Lung (tissue), 12 donors: ENCODE data around the gene MAOB. TPM values are rescaled to one million over a fixed set of nuclear protein-coding genes. Genes with fewer than 3 reads are reported as not detected.

Experiments
- ATAC-seq: fragments of 200-7000 bp; cut with Tn5 transposase; one replicate; pipeline ENCODE4 v1.9.1; 2020; ENCODE audit warnings: moderate number of reproducible peaks; ENCODE audit not compliant: insufficient read depth, low FRiP score
- DNase-seq, 3 donors: peaks; one replicate each; pipeline ENCODE4 v3.0.0-alpha.2; 2013 to 2017
- H3K27ac ChIP-seq, 2 donors: one replicate each; pipeline ENCODE4 v1.5.1; 2013; ENCODE audit warnings: mild to moderate bottlenecking in 2 of 2, moderate library complexity in 2 of 2, control low read depth in 1 of 2, inconsistent platforms in 1 of 2, low read depth in 1 of 2, low read length in 1 of 2
- H3K27me3 ChIP-seq, 3 donors: one replicate each; pipeline ENCODE4 v1.5.1; 2013; ENCODE audit warnings: low read length in 2 of 3; ENCODE audit not compliant: control insufficient read depth in 3 of 3, insufficient read depth in 3 of 3
- H3K36me3 ChIP-seq, 4 donors: one replicate each; pipeline ENCODE4 v1.5.1; 2013; ENCODE audit warnings: low read length in 4 of 4, mild to moderate bottlenecking in 1 of 4, moderate library complexity in 1 of 4; ENCODE audit not compliant: control insufficient read depth in 4 of 4, insufficient read depth in 4 of 4
- H3K4me1 ChIP-seq, 5 donors: one replicate each; pipeline ENCODE4 v1.5.1; 2013; ENCODE audit warnings: low read length in 5 of 5, mild to moderate bottlenecking in 2 of 5, moderate library complexity in 1 of 5; ENCODE audit not compliant: control insufficient read depth in 5 of 5, insufficient read depth in 5 of 5
- H3K4me3 ChIP-seq: one replicate; pipeline ENCODE4 v1.5.1; 2013; ENCODE audit warnings: mild to moderate bottlenecking, control low read depth, moderate library complexity
- H3K9ac ChIP-seq, 2 donors: one replicate each; pipeline ENCODE4 v1.5.1; 2013; ENCODE audit warnings: low read length in 2 of 2, control low read depth in 1 of 2; ENCODE audit not compliant: insufficient read depth in 1 of 2
- H3K9me3 ChIP-seq, 4 donors: one replicate each; pipeline ENCODE4 v1.5.1; 2013; ENCODE audit warnings: low read length in 3 of 4, mild to moderate bottlenecking in 1 of 4, moderate library complexity in 1 of 4; ENCODE audit not compliant: control insufficient read depth in 4 of 4, insufficient read depth in 3 of 4
- CTCF ChIP-seq: IDR thresholded peaks from 2 replicates; pipeline ENCODE4 v1.5.1; 2012; ENCODE audit warnings: mild to moderate bottlenecking; ENCODE audit errors: control extremely low read depth, extremely low read depth
- WGBS, 2 donors: extraction: QIAGEN DNeasy Blood & Tissue Kit; methylation state at CpG; one replicate each; pipeline ENCODE4 v1.1.7; 2013; 5-methylcytosine and 5-hydroxymethylcytosine counted together
- polyA plus RNA-seq, 2 donors: library from polyadenylated mRNA; stranded (reverse); fragments of 200-250 nt; gene quantifications; one replicate each; pipeline ENCODE4 v1.2.1, GENCODE V29; 2013
- total RNA-seq, 2 donors: library from RNA; depleted of rRNA in 1 of 2; stranded (reverse); fragments of >200 nt in 1 of 2; gene quantifications; one replicate each; pipeline ENCODE4 v1.2.1, GENCODE V29; 2014 to 2021
- donor health status: control.
- donor health status: control.
- donor health status: Bipolar disorder and iron deficiency.
- donor health status: healthy.
- donor health status: DM: yes; HTN: yes; CAD: no.

Gene MAOB
- total and polyA plus RNA-seq, 4 donors, result 5.6 to 19.6 (median 12.9) TPM

- Histone ChIP-seq H3K9me3 (peaks cover 0 to 2% (median under 1%) of the 10 kb centered on the region in 4 donors), H3K4me3 (no peak overlapping the region), H3K36me3 (no peaks in the 10 kb centered on the region), H3K9ac (no peak overlapping the region), H3K27ac (no peak overlapping the region), H3K27me3 (peaks cover 0 to 37% (median 12%) of the 10 kb centered on the region in 3 donors), H3K4me1 (peaks cover 1 to 8% (median 7%) of the 10 kb centered on the region in 5 donors)
- no peak for ATAC-seq
- 26 to 63% methylated on average over 3 of the region's 3 CpGs for WGBS, 2 donors
- no peak for TF ChIP-seq CTCF
- peak in 1 of 3 donors; percentile 16 for DNase-seq
Measured at GRCh38 chrX:43876680-43877079, 5.6 kb downstream of the MAOB start.

GRCh38 chrX:43870758-43871419 lies 11.4 kb downstream of the MAOB start:
- Histone ChIP-seq H3K9ac (no peak overlapping the region), H3K36me3 (no peaks in the 10 kb centered on the region), H3K9me3 (peaks cover 0 to 2% (median 0%) of the 10 kb centered on the region in 4 donors), H3K27me3 (peaks cover 0 to 4% (median 4%) of the 10 kb centered on the region in 3 donors), H3K27ac (no peak overlapping the region), H3K4me1 (peaks cover 0 to 3% (median 0%) of the 10 kb centered on the region in 5 donors), H3K4me3 (no peak overlapping the region)
- 86 to 96% methylated on average over 3 of the region's 3 CpGs for WGBS, 2 donors
- ATAC-seq, result no peak
- TF ChIP-seq CTCF, result no peak
- DNase-seq, result peak in 2 of 3 donors; percentile 42 to 50

GRCh38 chrX:43870011-43870410 lies 12.2 kb downstream of the MAOB start:
- TF ChIP-seq CTCF, result no peak
- WGBS, 2 donors, result 73 to 96% methylated on average over 3 of the region's 3 CpGs

More at GRCh38 chrX:43870011-43870410, 12.2 kb downstream of the MAOB start:
- no peak overlapping the region for H3K9ac ChIP-seq
- no peak overlapping the region for H3K4me3 ChIP-seq
- peaks cover 0 to 3% (median 0%) of the 10 kb centered on the region in 5 donors for H3K4me1 ChIP-seq
- DNase-seq, result no peak
- peaks cover 0 to 7% (median 3%) of the 10 kb centered on the region in 3 donors for H3K27me3 ChIP-seq
- H3K27ac ChIP-seq, result no peak overlapping the region
- H3K9me3 ChIP-seq, result peaks cover 0 to 2% (median 0%) of the 10 kb centered on the region in 4 donors
- H3K36me3 ChIP-seq, result no peaks in the 10 kb centered on the region
- no peak for ATAC-seq
